GM23248 (cell line): Measurements from ENCODE around the gene PPP1R37.

Experiments
- EZH2 ChIP-seq: fragments of 200-600 bp; sonication (generic); IDR thresholded peaks from 2 replicates; pipeline ENCODE4 v1.6.1; 2018; ENCODE audit warnings: antibody characterized with exemption, mild to moderate bottlenecking; ENCODE audit not compliant: insufficient read depth, poor library complexity, severe bottlenecking
- EZH2phosphoT487 ChIP-seq: fragments of 200-600 bp; sonication (generic); IDR thresholded peaks from 2 replicates; pipeline ENCODE4 v1.6.1; 2018; ENCODE audit warnings: antibody characterized with exemption, moderate library complexity, mild to moderate bottlenecking, low read depth; ENCODE audit not compliant: insufficient read depth

DNA sequence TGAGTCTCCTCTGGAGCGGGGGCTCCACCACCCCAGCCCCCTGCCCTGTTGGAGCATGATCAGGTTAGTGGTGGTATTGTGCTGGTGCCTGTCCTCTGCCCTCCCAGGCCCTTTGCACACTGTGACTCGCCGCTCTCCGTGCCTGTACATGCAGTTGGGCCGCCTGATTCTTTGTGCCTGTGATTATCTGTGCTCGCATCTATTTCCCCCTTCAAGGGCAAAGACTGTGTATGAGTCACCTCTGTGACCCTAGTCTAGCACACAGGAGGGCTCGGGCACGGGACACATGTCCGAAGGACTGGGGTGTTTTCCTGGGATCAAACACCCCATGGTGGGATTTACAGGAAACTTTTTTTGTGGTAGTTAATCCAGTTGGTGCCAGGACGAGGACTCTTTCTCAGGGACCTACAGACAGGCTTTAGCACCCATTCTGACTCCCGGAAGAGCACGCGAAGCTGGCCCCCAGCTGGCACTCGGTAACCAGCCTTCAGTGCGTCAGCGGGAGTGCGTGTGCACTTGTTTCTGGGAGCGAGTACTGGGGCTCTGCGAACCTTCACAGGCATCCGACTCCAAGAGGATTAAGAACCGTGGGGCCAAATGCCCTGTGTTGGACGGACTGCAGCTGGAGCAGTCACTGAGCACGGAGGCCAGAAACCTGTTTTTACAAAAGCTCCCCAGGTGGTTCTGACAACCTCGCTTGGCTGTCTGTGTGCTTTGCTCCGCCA, 6.7 kb downstream of the PPP1R37 start:
- TF ChIP-seq EZH2: no peak
- no peak for TF ChIP-seq EZH2phosphoT487
